GM12874 (cell line): ENCODE measurements around the gene CEP170B.

Experiments
- TF ChIP-seq, protein P1 (sequence below): IDR thresholded peaks from 2 replicates; pipeline ENCODE4 v1.5.1; 2011; ENCODE audit warnings: low read depth, mild to moderate bottlenecking, control low read depth, low read length, moderate library complexity; ENCODE audit not compliant: insufficient read depth

CEP170B gene

DNA sequence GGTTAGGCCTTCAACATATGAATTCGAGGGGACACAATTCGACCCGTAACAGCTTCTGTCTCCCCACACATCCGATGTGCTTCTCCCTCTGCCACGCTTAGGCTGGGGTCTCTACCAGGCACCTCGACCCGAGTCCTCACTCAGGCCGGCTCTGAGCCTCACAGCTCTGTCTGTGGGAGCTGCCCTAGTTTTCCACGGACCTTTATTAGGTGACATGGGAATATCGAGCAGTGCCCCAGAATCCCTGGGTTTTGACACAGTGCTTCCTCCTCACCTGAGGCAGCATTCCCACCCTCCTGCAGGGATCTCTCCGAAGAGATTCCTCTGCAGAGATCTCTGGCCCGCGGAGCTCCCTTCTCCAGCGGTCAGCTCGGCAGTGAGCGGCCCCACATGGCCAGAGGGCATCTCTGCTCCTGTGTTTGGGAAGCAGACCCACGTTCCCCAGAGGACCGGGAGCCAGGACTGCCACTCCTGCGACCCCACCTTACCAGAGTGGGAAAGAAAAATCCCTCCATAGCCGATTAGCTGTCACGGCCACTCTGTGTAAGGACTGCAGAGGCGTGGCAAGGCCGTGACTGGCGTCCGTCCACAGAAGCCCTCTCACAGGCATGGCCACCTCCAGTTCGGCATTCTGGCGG lies 43.0 kb upstream of the CEP170B start:
- TF ChIP-seq, protein P1, sequence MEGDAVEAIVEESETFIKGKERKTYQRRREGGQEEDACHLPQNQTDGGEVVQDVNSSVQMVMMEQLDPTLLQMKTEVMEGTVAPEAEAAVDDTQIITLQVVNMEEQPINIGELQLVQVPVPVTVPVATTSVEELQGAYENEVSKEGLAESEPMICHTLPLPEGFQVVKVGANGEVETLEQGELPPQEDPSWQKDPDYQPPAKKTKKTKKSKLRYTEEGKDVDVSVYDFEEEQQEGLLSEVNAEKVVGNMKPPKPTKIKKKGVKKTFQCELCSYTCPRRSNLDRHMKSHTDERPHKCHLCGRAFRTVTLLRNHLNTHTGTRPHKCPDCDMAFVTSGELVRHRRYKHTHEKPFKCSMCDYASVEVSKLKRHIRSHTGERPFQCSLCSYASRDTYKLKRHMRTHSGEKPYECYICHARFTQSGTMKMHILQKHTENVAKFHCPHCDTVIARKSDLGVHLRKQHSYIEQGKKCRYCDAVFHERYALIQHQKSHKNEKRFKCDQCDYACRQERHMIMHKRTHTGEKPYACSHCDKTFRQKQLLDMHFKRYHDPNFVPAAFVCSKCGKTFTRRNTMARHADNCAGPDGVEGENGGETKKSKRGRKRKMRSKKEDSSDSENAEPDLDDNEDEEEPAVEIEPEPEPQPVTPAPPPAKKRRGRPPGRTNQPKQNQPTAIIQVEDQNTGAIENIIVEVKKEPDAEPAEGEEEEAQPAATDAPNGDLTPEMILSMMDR, result no peak

GRCh38 chr14:104822821-104823615 lies 42.0 kb upstream of the CEP170B start:
- TF ChIP-seq, protein P1, result no peak

GRCh38 chr14:104824353-104824997 lies 40.6 kb upstream of the CEP170B start:
- TF ChIP-seq, protein P1, result no peak

- TF ChIP-seq, protein P1, result peak; percentile 78
Observed at GRCh38 chr14:104826189-104826860, 38.7 kb upstream of the CEP170B start.

GRCh38 chr14:104826861-104827176 lies 38.2 kb upstream of the CEP170B start:
- TF ChIP-seq, protein P1, result no peak

DNA sequence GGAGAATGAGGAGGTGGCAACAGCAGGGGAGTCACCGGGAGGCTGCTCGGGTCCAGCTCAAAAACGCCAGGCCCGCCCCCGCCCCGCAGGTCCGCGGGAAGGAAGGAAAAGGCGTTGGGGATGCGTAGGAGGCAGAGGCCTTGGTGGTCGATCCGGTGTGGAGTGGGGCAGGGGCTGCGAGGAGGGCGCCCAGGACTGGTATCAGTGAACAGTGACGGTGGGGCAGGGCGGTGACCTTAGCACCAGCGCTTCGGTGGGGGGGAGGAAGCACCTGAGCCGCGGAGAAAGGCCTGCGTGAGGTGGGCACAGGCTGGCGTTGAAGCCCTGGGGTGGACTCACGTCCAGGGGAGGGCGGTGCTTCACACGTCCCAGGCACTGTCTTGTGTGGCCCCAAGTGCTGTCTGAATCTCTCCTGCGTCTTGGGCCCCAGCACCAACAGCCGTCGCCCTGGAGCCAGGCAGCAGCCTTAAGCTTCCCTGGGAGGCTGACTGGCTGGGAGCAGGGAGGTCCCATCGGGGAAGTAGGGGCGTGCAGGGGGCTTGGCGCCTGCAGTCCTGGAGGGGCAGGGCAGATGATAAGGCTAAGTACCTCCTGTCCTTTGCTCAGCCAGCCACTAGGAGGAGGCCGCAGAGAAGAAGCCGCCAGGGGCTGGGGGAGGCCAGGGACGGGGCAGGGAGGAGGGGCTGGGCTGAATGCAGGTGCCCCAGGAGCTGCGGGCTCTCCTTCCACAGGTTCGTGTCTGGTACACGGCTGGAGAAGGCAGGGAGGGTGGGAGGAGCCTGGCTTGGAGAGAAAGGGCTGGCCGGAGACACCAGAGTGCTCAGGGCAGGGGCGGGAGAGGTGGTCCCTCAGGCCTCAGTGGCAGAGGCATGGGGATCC lies 37.7 kb upstream of the CEP170B start:
- TF ChIP-seq, protein P1, result peak; percentile 57
